Measurements from ENCODE around the gene FST. TPM values are rescaled to one million over a fixed set of nuclear protein-coding genes. Genes with fewer than 3 reads are reported as not detected.

FST gene
- total and polyA plus RNA-seq, 10 of the 15 experiments (the other 5 are each of a cell fraction or from before 2014, with no cell fraction given): 0.23 TPM; not detected in 9

- Histone ChIP-seq H2AFZ (ENCODE audit: control insufficient read depth, low read depth, low read length) (no peak overlapping the region), H3K4me2 (ENCODE audit: control insufficient read depth, insufficient read depth) (no peak overlapping the region), H3K79me2 (ENCODE audit: control insufficient read depth, insufficient read depth, low read length) (no peaks in the 10 kb centered on the region), H3K9me3 (replicated peaks; ENCODE audit: control insufficient read depth, insufficient read depth, low read length) (no peaks in the 10 kb centered on the region), H3K27me3 (replicated peaks in 1 of 2; ENCODE audit: control insufficient read depth in 2 of 2, insufficient read depth in 2 of 2, low read length in 1 of 2) (no peaks in the 10 kb centered on the region), H3K27ac (ENCODE audit: control insufficient read depth, insufficient read depth) (no peak overlapping the region), H4K20me1 (ENCODE audit: control insufficient read depth, insufficient read depth) (no peaks in the 10 kb centered on the region), H3K4me1 (ENCODE audit: control insufficient read depth, insufficient read depth, low read length) (no peaks in the 10 kb centered on the region), H3K4me3 (no peak overlapping the region), H3K36me3 (ENCODE audit: control insufficient read depth in 2 of 2, insufficient read depth in 2 of 2, low read length in 1 of 2) (no peaks in the 10 kb centered on the region), H3K9ac (ENCODE audit: control insufficient read depth, insufficient read depth, low read length) (no peak overlapping the region)
- POLR2A ChIA-PET: no interaction called here
- in situ Hi-C loops (cut with MboI): no loop called here
- DNase-seq (ENCODE audit: low read depth, low spot score) (no peak), ATAC-seq (no peak), FAIRE-seq (no peak)
- CTCF ChIA-PET: interaction anchor here (1.1 kb wide), 2 partner anchors 45 to 796 kb away, joined by 3 read pairs; no protein-coding TSS in a partner anchor
- no TSS peak for BruUV-seq (replicated peaks)
- 20% methylated on average over 1 of the region's 1 CpG for WGBS (ENCODE audit: insufficient coverage, insufficient replicate concordance, low lambda C conversion rate, missing lambda C conversion rate)
- intact Hi-C loops (cut with micrococcal nuclease; ENCODE audit: unreplicated experiment): no loop called here
- RAD21 ChIA-PET (ENCODE audit: unreplicated experiment): no interaction called here
- SMC1A ChIA-PET (ENCODE audit: uncharacterized antibody, unreplicated experiment): no interaction called here
- TF ChIP-seq SMARCA5 (IDR thresholded peaks at IDR 0.05) (no peak), RFX5 (IDR thresholded peaks at IDR 0.05; ENCODE audit: low read depth, low read length) (no peak), ETV6 (conservative IDR thresholded peaks at IDR 0.05 in 1 of 2, IDR thresholded peaks at IDR 0.05 in 1 of 2; ENCODE audit: borderline replicate concordance in 1 of 2, low read depth in 1 of 2) (no peak), CHD1 (IDR thresholded peaks at IDR 0.05; ENCODE audit: low read depth, low read length) (no peak), REST (IDR thresholded peaks at IDR 0.05; ENCODE audit: low read depth, low read length) (no peak), ZNF687 (IDR thresholded peaks at IDR 0.05) (no peak), ASH2L (IDR thresholded peaks at IDR 0.05; ENCODE audit: borderline replicate concordance, low read depth) (no peak), ZSCAN29 (IDR thresholded peaks at IDR 0.05) (no peak), TAF1 (IDR thresholded peaks at IDR 0.05; ENCODE audit: borderline replicate concordance, low read depth, low read length) (no peak), STAT1 (conservative IDR thresholded peaks at IDR 0.05) (no peak), BACH1 (IDR thresholded peaks at IDR 0.05; ENCODE audit: borderline replicate concordance) (no peak), DPF2 (IDR thresholded peaks at IDR 0.05) (no peak), CTCF (IDR thresholded peaks at IDR 0.05 in 2 of 3, conservative IDR thresholded peaks at IDR 0.05 in 1 of 3; ENCODE audit: control insufficient read depth in 2 of 3, extremely low read depth in 1 of 3, insufficient read depth in 1 of 3, low read depth in 3 of 3, low read length in 3 of 3) (no peak), YBX1 (IDR thresholded peaks at IDR 0.05) (no peak), YY1 (IDR thresholded peaks at IDR 0.05; ENCODE audit: low read depth, low read length) (no peak), RAD51 (IDR thresholded peaks at IDR 0.05) (no peak)
These were observed 47.4 kb upstream of the FST start for GRCh38 chr5:53433026-53433425.

Measured in GM12878 (cell line).